22Rv1 (cell line): ENCODE measurements around the gene TEX52.

Experiments
- CTCF ChIP-seq: fragments of 450-650 bp; IDR thresholded peaks from 2 replicates; pipeline ENCODE4 v1.5.1; 2017; ENCODE audit warnings: mild to moderate bottlenecking
- ZFX ChIP-seq: fragments of 450-650 bp; IDR thresholded peaks from 2 replicates; pipeline ENCODE4 v1.6.1; 2017; ENCODE audit warnings: antibody characterized with exemption, borderline replicate concordance

DNA sequence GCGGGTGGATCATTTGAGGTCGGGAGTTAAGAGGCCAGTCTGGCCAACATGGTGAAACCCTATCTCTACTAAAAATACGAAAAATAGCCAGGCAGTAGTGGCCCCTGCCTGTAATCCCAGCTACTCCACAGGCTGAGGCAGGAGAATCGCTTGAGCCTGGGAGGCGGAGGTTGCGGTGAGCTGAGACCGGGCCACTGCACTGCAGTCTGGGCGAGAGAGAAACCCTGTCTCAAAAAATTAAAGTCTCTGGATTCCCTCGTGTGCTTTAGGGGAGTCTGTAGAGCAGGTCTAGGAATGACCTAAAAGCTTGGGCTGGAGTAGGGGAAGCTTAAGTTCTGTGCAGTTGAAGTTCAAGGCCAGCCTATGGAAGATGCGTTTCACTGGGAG is 33.2 kb upstream of the TEX52 start:
- TF ChIP-seq CTCF (no peak), ZFX (no peak)
